Spleen (tissue), 7 donors: ENCODE data around the gene MATN1.

Experiments
- CTCF ChIP-seq, 11 experiments: fragments of 200-600 bp in 7 of 11; fragments of 450-650 bp in 4 of 11; sonication (generic) in 4 of 11; IDR thresholded peaks in 8 of 11; conservative IDR thresholded peaks in 3 of 11; 1 replicate in 7 of 11; 2 replicates in 4 of 11; pipeline versions ENCODE4 v1.4.0 to v1.8.0; 2016 to 2021; ENCODE audit warnings: antibody characterized with exemption in 11 of 11, inconsistent platforms in 4 of 11, mild to moderate bottlenecking in 1 of 11
- POLR2A ChIP-seq, 3 donors: fragments of 450-650 bp; IDR thresholded peaks; one replicate each; pipeline ENCODE4 v1.5.1; 2017; ENCODE audit warnings: antibody characterized with exemption in 3 of 3, mild to moderate bottlenecking in 1 of 3
- POLR2AphosphoS5 ChIP-seq, 3 donors: sonication (generic); formaldehyde crosslinking; IDR thresholded peaks; one replicate each; pipeline ENCODE4 v1.5.1; 2017; ENCODE audit warnings: antibody characterized with exemption in 3 of 3
- donor health status: DM: no; HTN: no; CAD: no; lungs with moderate emphysema.
- donor health status: DM: no; HTN: no; CAD: no.
- donor health status: DM: no; HTN: no; CAD: no.

GRCh38 chr1:30742300-30742962, 19.0 kb upstream of the MATN1 start:
- TF ChIP-seq CTCF (IDR thresholded peaks at IDR 0.05 in 8 of 11, conservative IDR thresholded peaks at IDR 0.05 in 3 of 11) (no peak), POLR2AphosphoS5 (IDR thresholded peaks at IDR 0.05) (peak; percentile 31 to 57 (median 40)), POLR2A (IDR thresholded peaks at IDR 0.05) (no peak)
